HL-60 (cell line): ENCODE results near the gene UNC5C.

Source experiments
- POLR2AphosphoS5 ChIP-seq: IDR thresholded peaks from 2 replicates; pipeline ENCODE4 v1.6.1; 2012; ENCODE audit warnings: low read depth
- TF ChIP-seq, protein P1 (sequence below): IDR thresholded peaks from one replicate; pipeline ENCODE4 v1.5.1; 2011; ENCODE audit warnings: low read length, control low read depth, inconsistent platforms; ENCODE audit not compliant: insufficient read depth
- TF ChIP-seq, protein P2 (sequence below): IDR thresholded peaks from 2 replicates; pipeline ENCODE4 v1.6.1; 2012; ENCODE audit warnings: low read depth; ENCODE audit not compliant: insufficient replicate concordance

DNA sequence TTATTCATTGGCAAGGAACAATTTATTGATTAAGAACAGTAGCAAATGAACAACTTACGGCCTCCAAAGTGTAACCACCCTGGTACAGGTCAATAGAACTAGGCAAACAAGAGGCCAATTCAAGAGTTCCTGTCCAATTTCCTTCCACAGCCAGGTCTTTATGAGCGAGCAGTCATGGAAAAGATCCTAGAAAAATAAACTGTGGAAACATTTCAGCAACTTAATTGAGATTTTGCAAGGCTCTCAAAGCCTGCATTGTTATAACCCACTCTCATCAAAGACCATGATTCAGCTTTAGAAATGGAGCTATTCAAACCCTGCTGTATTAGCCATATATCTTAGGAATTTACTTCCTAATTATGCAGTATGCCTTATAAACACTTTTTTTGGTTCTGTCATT is 43.6 kb downstream of the UNC5C start:
- TF ChIP-seq, protein P1, sequence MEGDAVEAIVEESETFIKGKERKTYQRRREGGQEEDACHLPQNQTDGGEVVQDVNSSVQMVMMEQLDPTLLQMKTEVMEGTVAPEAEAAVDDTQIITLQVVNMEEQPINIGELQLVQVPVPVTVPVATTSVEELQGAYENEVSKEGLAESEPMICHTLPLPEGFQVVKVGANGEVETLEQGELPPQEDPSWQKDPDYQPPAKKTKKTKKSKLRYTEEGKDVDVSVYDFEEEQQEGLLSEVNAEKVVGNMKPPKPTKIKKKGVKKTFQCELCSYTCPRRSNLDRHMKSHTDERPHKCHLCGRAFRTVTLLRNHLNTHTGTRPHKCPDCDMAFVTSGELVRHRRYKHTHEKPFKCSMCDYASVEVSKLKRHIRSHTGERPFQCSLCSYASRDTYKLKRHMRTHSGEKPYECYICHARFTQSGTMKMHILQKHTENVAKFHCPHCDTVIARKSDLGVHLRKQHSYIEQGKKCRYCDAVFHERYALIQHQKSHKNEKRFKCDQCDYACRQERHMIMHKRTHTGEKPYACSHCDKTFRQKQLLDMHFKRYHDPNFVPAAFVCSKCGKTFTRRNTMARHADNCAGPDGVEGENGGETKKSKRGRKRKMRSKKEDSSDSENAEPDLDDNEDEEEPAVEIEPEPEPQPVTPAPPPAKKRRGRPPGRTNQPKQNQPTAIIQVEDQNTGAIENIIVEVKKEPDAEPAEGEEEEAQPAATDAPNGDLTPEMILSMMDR, result no peak
- no peak for TF ChIP-seq POLR2AphosphoS5
- TF ChIP-seq, protein P2, sequence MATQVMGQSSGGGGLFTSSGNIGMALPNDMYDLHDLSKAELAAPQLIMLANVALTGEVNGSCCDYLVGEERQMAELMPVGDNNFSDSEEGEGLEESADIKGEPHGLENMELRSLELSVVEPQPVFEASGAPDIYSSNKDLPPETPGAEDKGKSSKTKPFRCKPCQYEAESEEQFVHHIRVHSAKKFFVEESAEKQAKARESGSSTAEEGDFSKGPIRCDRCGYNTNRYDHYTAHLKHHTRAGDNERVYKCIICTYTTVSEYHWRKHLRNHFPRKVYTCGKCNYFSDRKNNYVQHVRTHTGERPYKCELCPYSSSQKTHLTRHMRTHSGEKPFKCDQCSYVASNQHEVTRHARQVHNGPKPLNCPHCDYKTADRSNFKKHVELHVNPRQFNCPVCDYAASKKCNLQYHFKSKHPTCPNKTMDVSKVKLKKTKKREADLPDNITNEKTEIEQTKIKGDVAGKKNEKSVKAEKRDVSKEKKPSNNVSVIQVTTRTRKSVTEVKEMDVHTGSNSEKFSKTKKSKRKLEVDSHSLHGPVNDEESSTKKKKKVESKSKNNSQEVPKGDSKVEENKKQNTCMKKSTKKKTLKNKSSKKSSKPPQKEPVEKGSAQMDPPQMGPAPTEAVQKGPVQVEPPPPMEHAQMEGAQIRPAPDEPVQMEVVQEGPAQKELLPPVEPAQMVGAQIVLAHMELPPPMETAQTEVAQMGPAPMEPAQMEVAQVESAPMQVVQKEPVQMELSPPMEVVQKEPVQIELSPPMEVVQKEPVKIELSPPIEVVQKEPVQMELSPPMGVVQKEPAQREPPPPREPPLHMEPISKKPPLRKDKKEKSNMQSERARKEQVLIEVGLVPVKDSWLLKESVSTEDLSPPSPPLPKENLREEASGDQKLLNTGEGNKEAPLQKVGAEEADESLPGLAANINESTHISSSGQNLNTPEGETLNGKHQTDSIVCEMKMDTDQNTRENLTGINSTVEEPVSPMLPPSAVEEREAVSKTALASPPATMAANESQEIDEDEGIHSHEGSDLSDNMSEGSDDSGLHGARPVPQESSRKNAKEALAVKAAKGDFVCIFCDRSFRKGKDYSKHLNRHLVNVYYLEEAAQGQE, result no peak
